Germinal center (tissue), 1 donor: Measurements from ENCODE around the gene HOXC11.

Experiments used
- DNase-seq: peaks from one replicate; pipeline ENCODE4 v3.0.0; 2012; ENCODE audit warnings: mixed read lengths, low spot score

Gene HOXC11

GRCh38 chr12:53942467-53942997, 30.4 kb upstream of the HOXC11 start:
- no peak for DNase-seq

GRCh38 chr12:53944209-53944608, 28.7 kb upstream of the HOXC11 start:
- no peak for DNase-seq

GRCh38 chr12:53944907-53945847, 27.7 kb upstream of the HOXC11 start:
- no peak for DNase-seq

- no peak for DNase-seq
Measured at GRCh38 chr12:53947743-53948142, 25.2 kb upstream of the HOXC11 start.

- DNase-seq, result no peak
Measured at GRCh38 chr12:53948650-53949593, 24.0 kb upstream of the HOXC11 start.

- DNase-seq, result no peak
Measured at GRCh38 chr12:53949631-53950436, 23.1 kb upstream of the HOXC11 start.

GRCh38 chr12:53950437-53950773, 22.5 kb upstream of the HOXC11 start:
- DNase-seq, result no peak

- DNase-seq, result no peak
Measured at GRCh38 chr12:53950789-53951576, 21.9 kb upstream of the HOXC11 start.

GRCh38 chr12:53951577-53952334, 21.2 kb upstream of the HOXC11 start:
- DNase-seq, result no peak

GRCh38 chr12:53952335-53952694, 20.6 kb upstream of the HOXC11 start:
- DNase-seq, result no peak

- DNase-seq, result no peak
Measured at GRCh38 chr12:53952871-53953734, 19.8 kb upstream of the HOXC11 start.

GRCh38 chr12:53953831-53954693, 18.9 kb upstream of the HOXC11 start:
- DNase-seq, result no peak

- DNase-seq, result no peak
Measured at GRCh38 chr12:53954694-53955035, 18.3 kb upstream of the HOXC11 start, which contains the start of gene HOXC12. HOXC12 (plus strand) TSS chr12:53954903; CDS start chr12:53954930, 27 bp downstream.

- no peak for DNase-seq
Measured at GRCh38 chr12:53955036-53955775, 17.7 kb upstream of the HOXC11 start.

- no peak for DNase-seq
Measured at GRCh38 chr12:53955776-53956250, 17.1 kb upstream of the HOXC11 start.

- DNase-seq, result no peak
Measured at GRCh38 chr12:53956251-53956887, 16.6 kb upstream of the HOXC11 start.
